ENCODE results near the gene RNASET2. TPM values are rescaled to one million over a fixed set of nuclear protein-coding genes. Genes with fewer than 3 reads are reported as not detected.
A peak's percentile ranks its signal among the peaks of the same experiment; 100 is the strongest.
"Not testable (repeated sequence)": the region's sequence is repeated elsewhere in the genome, so short reads cannot be mapped to it uniquely, and the experiment has no call there.

RNASET2 gene
- total and polyA plus RNA-seq, 2 donors from 2014 or later, result 50.7 to 69.0 TPM

GRCh38 chr6:166900956-166901607, 55.3 kb downstream of the RNASET2 start:
- DNase-seq, result peak in 1 of 5 donors; percentile 37

DNA sequence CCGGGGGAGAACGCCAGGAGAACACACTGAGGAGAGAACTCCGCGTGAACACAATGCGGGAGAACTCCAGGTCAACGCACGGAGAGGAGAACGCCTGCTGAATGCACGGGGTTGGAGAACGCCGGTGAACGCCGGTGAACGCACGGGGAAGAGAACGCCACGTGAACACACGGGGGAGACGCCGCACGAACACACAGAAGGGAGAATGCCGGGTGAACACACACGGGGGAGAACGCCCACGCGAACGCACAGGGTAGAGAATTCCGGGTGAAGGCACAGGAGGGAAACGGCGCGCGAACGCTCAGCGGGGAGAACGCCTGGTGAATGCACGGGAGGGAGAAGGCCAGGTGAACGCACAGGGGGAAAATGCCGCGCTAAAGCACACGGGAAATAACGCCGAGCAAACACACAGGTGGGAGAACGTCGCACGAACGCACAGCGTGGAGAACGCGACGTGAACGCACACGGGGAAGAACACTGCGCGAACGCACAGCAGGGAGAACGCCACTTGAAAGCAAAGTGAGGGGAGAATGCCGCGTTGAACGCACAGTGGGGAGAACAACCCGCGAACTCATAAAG, 56.1 kb downstream of the RNASET2 start:
- Histone ChIP-seq H3K9ac (ENCODE audit: low read length in 3 of 3) (no peak overlapping the region), H3K27ac (ENCODE audit: low read depth in 2 of 2, low read length in 2 of 2) (no peak overlapping the region), H3K36me3 (ENCODE audit: control insufficient read depth in 2 of 3, insufficient read depth in 3 of 3, low read length in 3 of 3) (no peaks in the 10 kb centered on the region), H3K27me3 (ENCODE audit: control insufficient read depth, insufficient read depth, low read length) (no peaks in the 10 kb centered on the region), H3K9me3 (ENCODE audit: control insufficient read depth in 2 of 3, insufficient read depth in 1 of 3, low read length in 3 of 3) (no peaks in the 10 kb centered on the region), H3K4me3 (ENCODE audit: low read length in 3 of 3) (no peak overlapping the region), H3K4me1 (ENCODE audit: control insufficient read depth in 2 of 3, insufficient read depth in 2 of 3, low read depth in 1 of 3, low read length in 3 of 3) (peaks cover 0 to 2% (median 0%) of the 10 kb centered on the region in 3 donors)
- FAIRE-seq (no peak), DNase-seq (peak in 1 of 5 donors; percentile 64)
- no peak for TF ChIP-seq CTCF (IDR thresholded peaks at IDR 0.05; ENCODE audit: borderline replicate concordance, extremely low read depth, insufficient read depth)
- intact Hi-C loops (cut with DNase I), result no loop called here

More at GRCh38 chr6:166900956-166901607, 55.3 kb downstream of the RNASET2 start:
- no peak overlapping the region for H3K9ac ChIP-seq (ENCODE audit: low read length in 3 of 3)
- peaks cover 0 to 2% (median 0%) of the 10 kb centered on the region in 3 donors for H3K4me1 ChIP-seq (ENCODE audit: control insufficient read depth in 2 of 3, insufficient read depth in 2 of 3, low read depth in 1 of 3, low read length in 3 of 3)
- no peak overlapping the region for H3K4me3 ChIP-seq (ENCODE audit: low read length in 3 of 3)
- no peak for TF ChIP-seq CTCF (IDR thresholded peaks at IDR 0.05; ENCODE audit: borderline replicate concordance, extremely low read depth, insufficient read depth)
- no peaks in the 10 kb centered on the region for H3K27me3 ChIP-seq (ENCODE audit: control insufficient read depth, insufficient read depth, low read length)
- intact Hi-C loops (cut with DNase I), result no loop called here
- no peaks in the 10 kb centered on the region for H3K9me3 ChIP-seq (ENCODE audit: control insufficient read depth in 2 of 3, insufficient read depth in 1 of 3, low read length in 3 of 3)
- no peak overlapping the region for H3K27ac ChIP-seq (ENCODE audit: low read depth in 2 of 2, low read length in 2 of 2)
- FAIRE-seq, result no peak
- no peaks in the 10 kb centered on the region for H3K36me3 ChIP-seq (ENCODE audit: control insufficient read depth in 2 of 3, insufficient read depth in 3 of 3, low read length in 3 of 3)

DNA sequence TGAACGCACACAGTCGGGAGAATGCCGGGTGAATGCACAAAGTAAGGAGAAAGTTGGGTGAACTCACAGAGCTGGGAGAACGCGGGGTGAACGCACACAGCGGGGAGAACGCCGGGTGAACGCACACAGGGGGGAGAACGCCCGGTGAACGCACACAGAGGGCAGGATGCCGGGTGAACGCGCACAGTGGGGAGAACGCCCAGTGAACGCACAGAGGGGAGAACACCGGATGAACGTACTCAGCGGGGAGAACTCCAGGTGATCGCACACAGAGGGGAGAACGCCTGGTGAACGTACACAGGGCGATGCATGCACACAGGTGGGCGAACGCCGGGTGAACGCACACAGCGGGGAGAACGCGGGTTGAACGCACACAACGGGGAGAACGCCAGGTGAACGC, 57.4 kb downstream of the RNASET2 start:
- FAIRE-seq, result no peak
- Histone ChIP-seq H3K9ac (ENCODE audit: low read length in 3 of 3) (no peak overlapping the region), H3K9me3 (ENCODE audit: control insufficient read depth in 2 of 3, insufficient read depth in 1 of 3, low read length in 3 of 3) (no peaks in the 10 kb centered on the region), H3K4me1 (ENCODE audit: control insufficient read depth in 2 of 3, insufficient read depth in 2 of 3, low read depth in 1 of 3, low read length in 3 of 3) (peaks cover 0 to 2% (median 0%) of the 10 kb centered on the region in 3 donors), H3K27ac (ENCODE audit: low read depth in 2 of 2, low read length in 2 of 2) (no peak overlapping the region), H3K27me3 (ENCODE audit: control insufficient read depth, insufficient read depth, low read length) (no peaks in the 10 kb centered on the region), H3K4me3 (ENCODE audit: low read length in 3 of 3) (no peak overlapping the region), H3K36me3 (ENCODE audit: control insufficient read depth in 2 of 3, insufficient read depth in 3 of 3, low read length in 3 of 3) (no peaks in the 10 kb centered on the region)
- DNase-seq, result peak in 1 of 5 donors; percentile 54
- intact Hi-C loops (cut with DNase I), result no loop called here
- no peak for TF ChIP-seq CTCF (IDR thresholded peaks at IDR 0.05; ENCODE audit: borderline replicate concordance, extremely low read depth, insufficient read depth)

GRCh38 chr6:166894614-166895013, 61.7 kb downstream of the RNASET2 start:
- not testable (repeated sequence) for DNase-seq; H3K27ac ChIP-seq (ENCODE audit: low read depth in 2 of 2, low read length in 2 of 2); H3K36me3 ChIP-seq (ENCODE audit: control insufficient read depth in 2 of 3, insufficient read depth in 3 of 3, low read length in 3 of 3)

GRCh38 chr6:166892472-166892871, 63.9 kb downstream of the RNASET2 start:
- H3K4me3 ChIP-seq (ENCODE audit: low read length in 3 of 3); H3K36me3 ChIP-seq (ENCODE audit: control insufficient read depth in 2 of 3, insufficient read depth in 3 of 3, low read length in 3 of 3); H3K9ac ChIP-seq (ENCODE audit: low read length in 3 of 3); H3K9me3 ChIP-seq (ENCODE audit: control insufficient read depth in 2 of 3, insufficient read depth in 1 of 3, low read length in 3 of 3); FAIRE-seq; H3K4me1 ChIP-seq (ENCODE audit: control insufficient read depth in 2 of 3, insufficient read depth in 2 of 3, low read depth in 1 of 3, low read length in 3 of 3); intact Hi-C loops (cut with DNase I); H3K27ac ChIP-seq (ENCODE audit: low read depth in 2 of 2, low read length in 2 of 2); H3K27me3 ChIP-seq (ENCODE audit: control insufficient read depth, insufficient read depth, low read length): not testable (repeated sequence)
- DNase-seq, result peak in 2 of 5 donors; percentile 24 to 25

More at GRCh38 chr6:166894614-166895013, 61.7 kb downstream of the RNASET2 start:
- FAIRE-seq; H3K4me3 ChIP-seq (ENCODE audit: low read length in 3 of 3); H3K27me3 ChIP-seq (ENCODE audit: control insufficient read depth, insufficient read depth, low read length); intact Hi-C loops (cut with DNase I); H3K9me3 ChIP-seq (ENCODE audit: control insufficient read depth in 2 of 3, insufficient read depth in 1 of 3, low read length in 3 of 3); H3K4me1 ChIP-seq (ENCODE audit: control insufficient read depth in 2 of 3, insufficient read depth in 2 of 3, low read depth in 1 of 3, low read length in 3 of 3); H3K9ac ChIP-seq (ENCODE audit: low read length in 3 of 3): not testable (repeated sequence)

- H3K4me3 ChIP-seq (ENCODE audit: low read length in 3 of 3); H3K9ac ChIP-seq (ENCODE audit: low read length in 3 of 3); H3K4me1 ChIP-seq (ENCODE audit: control insufficient read depth in 2 of 3, insufficient read depth in 2 of 3, low read depth in 1 of 3, low read length in 3 of 3); intact Hi-C loops (cut with DNase I); H3K27me3 ChIP-seq (ENCODE audit: control insufficient read depth, insufficient read depth, low read length); FAIRE-seq; H3K36me3 ChIP-seq (ENCODE audit: control insufficient read depth in 2 of 3, insufficient read depth in 3 of 3, low read length in 3 of 3); H3K9me3 ChIP-seq (ENCODE audit: control insufficient read depth in 2 of 3, insufficient read depth in 1 of 3, low read length in 3 of 3); H3K27ac ChIP-seq (ENCODE audit: low read depth in 2 of 2, low read length in 2 of 2); DNase-seq: not testable (repeated sequence)
These were observed 69.6 kb downstream of the RNASET2 start for GRCh38 chr6:166886773-166887172.

All from kidney (tissue), 14 donors.